GM10266 (cell line): ENCODE measurements around the gene CDK5RAP2.

Experiments used
- DNase-seq: peaks from one replicate; pipeline ENCODE4 v3.0.0; 2012; ENCODE audit errors: extremely low spot score
- CTCF ChIP-seq: IDR thresholded peaks from 2 replicates; pipeline ENCODE4 v1.5.1; 2012; ENCODE audit warnings: mild to moderate bottlenecking, low read depth; ENCODE audit not compliant: control insufficient read depth, insufficient read depth; ENCODE audit errors: missing control alignments

CDK5RAP2 gene

GRCh38 chr9:120345379-120345778 is 234.6 kb downstream of the CDK5RAP2 start:
- no peak for TF ChIP-seq CTCF
- no peak for DNase-seq

DNA sequence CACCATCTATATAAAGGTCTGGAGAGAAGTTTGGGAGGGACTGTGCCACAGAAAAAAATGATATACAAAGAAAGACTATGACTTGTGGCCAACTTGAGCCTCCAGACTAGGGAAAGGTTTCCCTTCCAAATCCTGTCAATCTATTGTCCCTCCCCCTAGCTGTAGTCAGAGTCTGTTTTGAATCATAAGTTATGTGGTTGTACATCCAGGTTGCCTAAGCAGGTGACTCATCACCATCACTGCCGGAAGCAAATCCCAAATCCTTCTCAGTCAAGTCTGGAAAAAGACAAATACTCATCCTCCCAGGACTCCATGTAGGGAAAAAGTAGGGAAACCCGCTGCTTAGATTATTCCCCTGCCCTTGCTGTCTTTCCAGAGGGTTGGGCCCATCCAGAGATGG is 235.7 kb downstream of the CDK5RAP2 start:
- DNase-seq = no peak
- no peak for TF ChIP-seq CTCF

- no peak for DNase-seq
- TF ChIP-seq CTCF = no peak
These were observed 236.6 kb downstream of the CDK5RAP2 start for GRCh38 chr9:120343416-120343815.
